Suprapubic skin (tissue), 4 donors: ENCODE measurements around the gene SPRR2D. TPM values are rescaled to one million over a fixed set of nuclear protein-coding genes. Genes with fewer than 3 reads are reported as not detected.

Source experiments
- DNase-seq, 2 donors: peaks; one replicate each; pipeline ENCODE4 v3.0.0-alpha.2; 2019; ENCODE audit warnings: low spot score in 2 of 2
- H3K27ac ChIP-seq: fragments of 200-600 bp; sonication (generic); one replicate; pipeline ENCODE4 v1.5.1; 2019
- H3K27me3 ChIP-seq: fragments of 200-600 bp; sonication (generic); one replicate; pipeline ENCODE4 v1.5.1; 2019
- H3K36me3 ChIP-seq: fragments of 200-600 bp; sonication (generic); one replicate; pipeline ENCODE4 v1.5.1; 2019
- H3K4me1 ChIP-seq: fragments of 200-600 bp; sonication (generic); one replicate; pipeline ENCODE4 v1.5.1; 2019
- H3K4me3 ChIP-seq: fragments of 200-600 bp; sonication (generic); one replicate; pipeline ENCODE4 v1.5.1; 2019; ENCODE audit warnings: mild to moderate bottlenecking
- H3K9me3 ChIP-seq: fragments of 200-600 bp; sonication (generic); one replicate; pipeline ENCODE4 v1.5.1; 2019
- EP300 ChIP-seq: sonication (generic); formaldehyde crosslinking; IDR thresholded peaks from one replicate; pipeline ENCODE4 v1.6.1; 2017; ENCODE audit warnings: antibody characterized with exemption
- POLR2A ChIP-seq, 2 donors: fragments of 450-650 bp; IDR thresholded peaks; one replicate each; pipeline ENCODE4 v1.6.1; 2017; ENCODE audit warnings: antibody characterized with exemption in 2 of 2, mild to moderate bottlenecking in 2 of 2, moderate library complexity in 2 of 2
- POLR2AphosphoS5 ChIP-seq, 3 donors: sonication (generic); formaldehyde crosslinking; IDR thresholded peaks; one replicate each; pipeline ENCODE4 v1.6.1; 2017; ENCODE audit warnings: antibody characterized with exemption in 3 of 3
- WGBS: methylation state at CpG from one replicate; pipeline ENCODE4 v1.1.5; 2018; 5-methylcytosine and 5-hydroxymethylcytosine counted together
- total RNA-seq, 4 donors: library from RNA; depleted of rRNA; stranded (reverse); fragments of >200 nt; gene quantifications; one replicate each; pipeline ENCODE4 v1.1.0, GENCODE V29; 2016
- TF ChIP-seq, protein P1 (sequence below), 2 donors: fragments of 200-600 bp in 1 of 2; fragments of 450-650 bp in 1 of 2; sonication (generic) in 1 of 2; IDR thresholded peaks; one replicate each; pipeline ENCODE4 v1.5.1; 2016 to 2019; ENCODE audit warnings: antibody characterized with exemption in 2 of 2, mild to moderate bottlenecking in 1 of 2, moderate library complexity in 1 of 2

Gene SPRR2D
- total RNA-seq, 4 donors from 2014 or later, result 12.3 to 69.2 (median 56.6) TPM; not detected in 1

DNA sequence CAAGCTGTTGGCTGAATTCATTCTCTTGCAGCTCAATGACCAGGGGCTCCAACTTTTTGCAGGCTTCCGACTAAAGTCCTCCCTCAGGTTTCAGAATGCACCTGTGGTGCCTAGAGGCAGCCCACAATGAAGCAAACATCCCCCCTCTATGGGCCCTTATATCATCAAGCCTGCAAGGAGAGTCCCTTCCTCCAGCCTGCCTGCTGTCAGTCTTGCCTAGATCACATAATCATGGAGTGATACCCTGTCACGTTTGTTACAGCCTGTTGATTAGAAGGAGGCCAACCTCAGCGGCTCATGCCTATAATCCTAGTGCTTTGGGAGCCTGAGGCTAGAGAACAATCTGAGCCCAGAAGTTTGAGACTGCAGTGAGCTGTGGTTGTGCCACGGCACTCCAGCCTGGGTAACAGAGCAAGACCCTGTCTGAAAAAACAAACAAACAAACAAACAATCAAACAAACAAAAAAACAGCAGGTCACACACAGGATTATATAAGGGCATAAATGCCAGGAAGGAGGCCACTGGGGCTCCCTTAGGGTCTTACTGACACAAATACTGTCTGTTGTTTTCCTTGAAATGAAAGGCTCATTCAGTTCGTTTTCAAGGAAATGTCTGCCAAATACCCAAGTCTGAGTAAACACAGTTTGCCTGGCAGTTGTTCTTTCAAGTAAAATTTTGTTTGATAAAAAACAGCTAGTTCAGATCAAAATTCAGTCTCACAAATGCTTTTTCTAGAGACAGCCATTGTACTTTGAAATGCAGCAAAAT is 44.1 kb downstream of the SPRR2D start:
- WGBS, result 24% methylated on average over 5 of the region's 5 CpGs
- Histone ChIP-seq H3K4me3 (no peak overlapping the region), H3K27me3 (no peaks in the 10 kb centered on the region), H3K36me3 (no peaks in the 10 kb centered on the region), H3K27ac (no peak overlapping the region), H3K4me1 (no peaks in the 10 kb centered on the region), H3K9me3 (no peaks in the 10 kb centered on the region)
- TF ChIP-seq EP300 (no peak), POLR2AphosphoS5 (IDR thresholded peaks at IDR 0.05) (no peak), POLR2A (IDR thresholded peaks at IDR 0.05) (no peak)
- TF ChIP-seq, protein P1, sequence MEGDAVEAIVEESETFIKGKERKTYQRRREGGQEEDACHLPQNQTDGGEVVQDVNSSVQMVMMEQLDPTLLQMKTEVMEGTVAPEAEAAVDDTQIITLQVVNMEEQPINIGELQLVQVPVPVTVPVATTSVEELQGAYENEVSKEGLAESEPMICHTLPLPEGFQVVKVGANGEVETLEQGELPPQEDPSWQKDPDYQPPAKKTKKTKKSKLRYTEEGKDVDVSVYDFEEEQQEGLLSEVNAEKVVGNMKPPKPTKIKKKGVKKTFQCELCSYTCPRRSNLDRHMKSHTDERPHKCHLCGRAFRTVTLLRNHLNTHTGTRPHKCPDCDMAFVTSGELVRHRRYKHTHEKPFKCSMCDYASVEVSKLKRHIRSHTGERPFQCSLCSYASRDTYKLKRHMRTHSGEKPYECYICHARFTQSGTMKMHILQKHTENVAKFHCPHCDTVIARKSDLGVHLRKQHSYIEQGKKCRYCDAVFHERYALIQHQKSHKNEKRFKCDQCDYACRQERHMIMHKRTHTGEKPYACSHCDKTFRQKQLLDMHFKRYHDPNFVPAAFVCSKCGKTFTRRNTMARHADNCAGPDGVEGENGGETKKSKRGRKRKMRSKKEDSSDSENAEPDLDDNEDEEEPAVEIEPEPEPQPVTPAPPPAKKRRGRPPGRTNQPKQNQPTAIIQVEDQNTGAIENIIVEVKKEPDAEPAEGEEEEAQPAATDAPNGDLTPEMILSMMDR (IDR thresholded peaks at IDR 0.05), result no peak
- no peak for DNase-seq

DNA sequence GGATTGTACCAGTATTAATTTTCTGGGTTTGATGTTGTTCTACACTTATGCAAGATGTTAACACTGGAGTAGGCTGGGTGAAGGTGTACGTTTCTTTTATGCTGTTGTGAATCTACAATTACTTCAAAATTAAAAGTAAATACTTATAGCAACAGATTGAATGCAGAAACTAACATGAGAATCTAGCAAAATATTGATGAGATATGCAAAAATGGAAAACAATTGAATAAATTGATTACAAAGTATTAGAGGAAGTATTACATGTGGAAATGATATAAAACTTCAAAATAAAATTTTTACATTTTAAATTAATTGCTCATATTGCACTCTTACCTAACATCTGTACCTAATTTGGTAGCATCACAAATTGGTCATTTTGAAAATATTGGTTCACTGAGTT is 45.1 kb downstream of the SPRR2D start:
- Histone ChIP-seq H3K4me3 (no peak overlapping the region), H3K27ac (no peak overlapping the region), H3K9me3 (no peaks in the 10 kb centered on the region), H3K27me3 (no peaks in the 10 kb centered on the region), H3K36me3 (no peaks in the 10 kb centered on the region), H3K4me1 (no peaks in the 10 kb centered on the region)
- TF ChIP-seq POLR2A (IDR thresholded peaks at IDR 0.05) (no peak), EP300 (no peak), POLR2AphosphoS5 (IDR thresholded peaks at IDR 0.05) (no peak)
- TF ChIP-seq, protein P1 (IDR thresholded peaks at IDR 0.05), result no peak
- 46% methylated on average over 1 of the region's 1 CpG for WGBS
- DNase-seq, result no peak

DNA sequence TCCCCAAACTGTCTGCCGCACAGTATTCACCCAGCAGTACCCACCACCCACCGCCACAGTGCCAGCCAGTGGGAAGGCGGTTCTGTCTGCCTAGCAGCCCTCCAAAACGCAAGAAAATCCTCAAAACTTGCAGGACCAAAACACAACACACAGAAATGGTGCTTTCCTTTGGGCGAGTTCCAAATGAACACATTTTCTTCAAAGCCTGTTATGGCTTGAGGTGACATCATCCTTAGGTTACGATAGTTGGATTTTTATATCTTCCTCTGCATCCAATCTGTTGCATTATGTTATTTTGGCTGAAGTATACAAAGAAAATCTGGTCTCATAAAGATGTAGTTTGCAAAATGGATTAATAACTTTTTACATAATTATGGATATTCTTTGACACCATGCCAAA is 47.7 kb downstream of the SPRR2D start:
- 56% methylated on average over 6 of the region's 6 CpGs for WGBS
- no peak for DNase-seq
- Histone ChIP-seq H3K36me3 (no peaks in the 10 kb centered on the region), H3K9me3 (no peaks in the 10 kb centered on the region), H3K27me3 (no peaks in the 10 kb centered on the region), H3K4me3 (no peak overlapping the region), H3K27ac (no peak overlapping the region), H3K4me1 (no peaks in the 10 kb centered on the region)
- TF ChIP-seq EP300 (no peak), POLR2A (IDR thresholded peaks at IDR 0.05) (no peak), POLR2AphosphoS5 (IDR thresholded peaks at IDR 0.05) (no peak)
- TF ChIP-seq, protein P1 (IDR thresholded peaks at IDR 0.05), result no peak

Other genes with a start within 250 kb of the SPRR2D start
- gene LCE1D, start 244.4 kb downstream of the SPRR2D start, total RNA-seq, result 100 to 1,000 TPM in 2 of 4 donors, 10 to 100 TPM in 2; 32.8 to 203 (median 101) TPM
- 1,000 to 10,000 TPM in 3 of 4 donors, 10 to 100 TPM in 1; 73.2 to 1,471 (median 1,283) TPM for gene LCE1C, start 234.5 kb downstream of the SPRR2D start, total RNA-seq
- 100 to 1,000 TPM in 3 of 4 donors, 10 to 100 TPM in 1; 29.6 to 197 (median 166) TPM for gene LCE1B, start 229.1 kb downstream of the SPRR2D start, total RNA-seq
- 100 to 1,000 TPM in 3 of 4 donors, 10 to 100 TPM in 1; 69.4 to 516 (median 417) TPM for gene LCE1A, start 213.6 kb downstream of the SPRR2D start, total RNA-seq
- gene LCE6A, start 198.3 kb downstream of the SPRR2D start, total RNA-seq, result 10 to 100 TPM in 3 of 4 donors, 1 to 10 TPM in 1; 3.0 to 95.6 (median 55.0) TPM
- gene LCE7A, start 181.1 kb downstream of the SPRR2D start, total RNA-seq, result not detected
- gene SMCP, start 162.8 kb downstream of the SPRR2D start, total RNA-seq, result not detected
- 100 to 1,000 TPM in 3 of 4 donors, 10 to 100 TPM in 1; 50.2 to 213 (median 138) TPM for gene IVL, start 132.6 kb downstream of the SPRR2D start, total RNA-seq
- gene SPRR5, start 93.9 kb downstream of the SPRR2D start, total RNA-seq, result 10 to 100 TPM; 10.7 to 42.8 (median 18.2) TPM
- gene SPRR4, start 70.5 kb downstream of the SPRR2D start, total RNA-seq, result 100 to 1,000 TPM in 2 of 4 donors, 10 to 100 TPM in 1, 1 to 10 TPM in 1; 1.4 to 478 (median 67.3) TPM
- gene SPRR1A, start 57.0 kb downstream of the SPRR2D start, total RNA-seq, result 10 to 100 TPM in 1 of 4 donors, not detected in 3; 66.5 TPM
- gene SPRR3, start 39.4 kb downstream of the SPRR2D start, total RNA-seq, result not detected
- gene SPRR1B, start 9.9 kb downstream of the SPRR2D start, total RNA-seq, result 100 to 1,000 TPM in 3 of 4 donors, 1 to 10 TPM in 1; 1.8 to 247 (median 172) TPM
- not detected for gene SPRR2A, start 16.4 kb upstream of the SPRR2D start, total RNA-seq
- 1 to 10 TPM in 2 of 4 donors, not detected in 2; 2.0 to 3.3 TPM for gene SPRR2B, start 30.5 kb upstream of the SPRR2D start, total RNA-seq
- gene SPRR2E, start 53.4 kb upstream of the SPRR2D start, total RNA-seq, result 100 to 1,000 TPM in 2 of 4 donors, 10 to 100 TPM in 2; 10.8 to 314 (median 156) TPM
- 1 to 10 TPM in 1 of 4 donors, not detected in 3; 4.2 TPM for gene SPRR2F, start 72.4 kb upstream of the SPRR2D start, total RNA-seq
- 10 to 100 TPM in 3 of 4 donors, 1 to 10 TPM in 1; 6.8 to 56.6 (median 13.3) TPM for gene SPRR2G, start 109.8 kb upstream of the SPRR2D start, total RNA-seq
- not detected for gene LELP1, start 162.3 kb upstream of the SPRR2D start, total RNA-seq
- gene PRR9, start 176.5 kb upstream of the SPRR2D start, total RNA-seq, result 100 to 1,000 TPM in 1 of 4 donors, 10 to 100 TPM in 2, not detected in 1; 21.2 to 127 (median 34.6) TPM
- gene LORICRIN, start 218.6 kb upstream of the SPRR2D start, total RNA-seq, result 100 to 1,000 TPM in 3 of 4 donors, 10 to 100 TPM in 1; 14.9 to 257 (median 228) TPM